Measurements from ENCODE around the gene CORO2A. TPM values are rescaled to one million over a fixed set of nuclear protein-coding genes. Genes with fewer than 3 reads are reported as not detected.

Gene CORO2A
- total and polyA plus RNA-seq, 2 of the 4 experiments (the other 2 are of a cell fraction) = 1.9 to 2.2 TPM

- peaks cover 28 to 68% of the 10 kb centered on the region in 2 experiments for H3K79me1 ChIP-seq (ENCODE audit: low read depth in 1 of 2, low read length in 2 of 2)
- peak overlapping the region; percentile 97 for H2AK5ac ChIP-seq (ENCODE audit: low read depth, low read length)
- H3K18ac ChIP-seq (ENCODE audit: low read depth, low read length) = peak overlapping the region; percentile 90
- peak overlapping the region; percentile 59; the same call in 1 of the 3 replicates for H2BK15ac ChIP-seq (ENCODE audit: low read depth, low read length)
- peaks cover 35% of the 10 kb centered on the region for H3K9me1 ChIP-seq (ENCODE audit: insufficient read depth, low read length)
- POLR2A ChIA-PET (ENCODE audit: unreplicated experiment) = no interaction called here
- in situ Hi-C loops (cut with MboI; ENCODE audit: low sequenced_read_pairs) (no loop called here), intact Hi-C loops (cut with micrococcal nuclease) (no loop called here), dilution Hi-C loops (cut with HindIII; ENCODE audit: low sequenced_read_pairs, unreplicated experiment) (no loop called here)
- CTCF ChIA-PET = interaction anchor here (1.1 kb wide), 1 partner anchor 11 kb away, joined by 3 read pairs; no protein-coding TSS in a partner anchor
- no peak overlapping the region for H2AK9ac ChIP-seq (replicated peaks; ENCODE audit: low read depth, low read length, poor library complexity)
- H3K4me1 ChIP-seq (ENCODE audit: control insufficient read depth, insufficient read depth, low read length) = peaks cover 40% of the 10 kb centered on the region
- peak overlapping the region; percentile 89 for H3K14ac ChIP-seq (replicated peaks; ENCODE audit: low read depth, low read length)
- peak overlapping the region; percentile 100 for H2BK120ac ChIP-seq (ENCODE audit: low read depth, low read length)
- 0 out of 2 replicates have a peak overlapping the region, but pooled peaks have one; percentile 56 for H3K56ac ChIP-seq (ENCODE audit: extremely low read depth, insufficient read depth, low read length)
- H3K9ac ChIP-seq (ENCODE audit: low read depth, low read length) = peak overlapping the region; percentile 47
- peak overlapping the region; percentile 60 to 73 for H4K8ac ChIP-seq (ENCODE audit: low read depth in 2 of 2, low read length in 2 of 2)
- 86% methylated on average over 2 of the region's 4 CpGs; no CpG with 5 or more reads in 1 of the 2 experiments for WGBS, 2 experiments (ENCODE audit: extremely low coverage in 2 of 2, insufficient read length in 1 of 2)
- H3K36me3 ChIP-seq (ENCODE audit: control insufficient read depth, insufficient read depth, low read length) = peaks cover 13% of the 10 kb centered on the region
- H4K91ac ChIP-seq (ENCODE audit: insufficient read depth, low read depth, low read length) = peak overlapping the region; percentile 97
- ATAC-seq (ENCODE audit: low read depth) = no peak
- H3K27me3 ChIP-seq (ENCODE audit: control insufficient read depth, insufficient read depth, low read length) = no peaks in the 10 kb centered on the region
- H3K23ac ChIP-seq (ENCODE audit: low read depth, low read length) = peak overlapping the region; percentile 94
- peak overlapping the region; percentile 81 for H4K5ac ChIP-seq (ENCODE audit: low read depth, low read length)
- no peaks in the 10 kb centered on the region for H3K9me3 ChIP-seq (ENCODE audit: control insufficient read depth, insufficient read depth, low read length)
- no peak overlapping the region for H3K4me3 ChIP-seq (ENCODE audit: insufficient read depth, low read depth, low read length)
- peak overlapping the region; percentile 95 for H3K27ac ChIP-seq (ENCODE audit: insufficient read depth, low read length)
- H2AFZ ChIP-seq (replicated peaks; ENCODE audit: low read length, poor library complexity) = no peak overlapping the region
- no peaks in the 10 kb centered on the region for H4K20me1 ChIP-seq (ENCODE audit: insufficient read depth, low read length)
- no peak for DNase-seq
- peak overlapping the region; percentile 95 for H2BK5ac ChIP-seq (ENCODE audit: low read depth, low read length, poor library complexity, severe bottlenecking)
- H2BK20ac ChIP-seq (ENCODE audit: low read depth, low read length) = peak overlapping the region; percentile 87
- H3K4ac ChIP-seq (ENCODE audit: low read depth, low read length) = peak overlapping the region; percentile 98
- H3K4me2 ChIP-seq (ENCODE audit: low read depth, low read length) = no peak overlapping the region
- TF ChIP-seq RCOR1 (IDR thresholded peaks at IDR 0.05; ENCODE audit: insufficient replicate concordance, low read length) (no peak), FOS (IDR thresholded peaks at IDR 0.05; ENCODE audit: low read depth, low read length) (no peak), RFX5 (IDR thresholded peaks at IDR 0.05; ENCODE audit: low read depth, low read length) (no peak), CHD1 (IDR thresholded peaks at IDR 0.05; ENCODE audit: low read depth, low read length) (no peak), MXI1 (IDR thresholded peaks at IDR 0.05; ENCODE audit: borderline replicate concordance, low read depth, low read length) (no peak), MAZ (IDR thresholded peaks at IDR 0.05; ENCODE audit: borderline replicate concordance, low read depth, low read length) (no peak), USF2 (IDR thresholded peaks at IDR 0.05; ENCODE audit: low read depth, low read length) (no peak), BHLHE40 (IDR thresholded peaks at IDR 0.05; ENCODE audit: low read depth, low read length) (no peak), MAFK (IDR thresholded peaks at IDR 0.05; ENCODE audit: low read depth, low read length) (no peak), SMC3 (IDR thresholded peaks at IDR 0.05; ENCODE audit: low read depth, low read length) (no peak), POLR2A (IDR thresholded peaks at IDR 0.05; ENCODE audit: low read depth, low read length) (no peak), RAD21 (IDR thresholded peaks at IDR 0.05; ENCODE audit: low read length) (no peak), CTCF (conservative IDR thresholded peaks at IDR 0.05; ENCODE audit: low read depth, low read length) (no peak), NFE2L2 (IDR thresholded peaks at IDR 0.05; ENCODE audit: low read depth, low read length) (no peak), CEBPB (IDR thresholded peaks at IDR 0.05; ENCODE audit: low read depth, low read length) (no peak)
- no TSS peak for BruUV-seq (replicated peaks)
Measured at GRCh38 chr9:98226957-98227356, 34.5 kb upstream of the CORO2A start.

Data from IMR-90 (cell line).